GM21367 (cell line): Measurements from ENCODE around the gene TESMIN.

Experiments used
- ATAC-seq: cut with Tn5 transposase; IDR thresholded peaks from one replicate; pipeline ENCODE4 v1.9.1; 2021; ENCODE audit not compliant: unreplicated experiment

TESMIN gene

GRCh38 chr11:68711114-68711513 is 40.2 kb downstream of the TESMIN start:
- ATAC-seq = no peak

- ATAC-seq = no peak
These were observed 40.9 kb downstream of the TESMIN start for GRCh38 chr11:68710409-68710808.

GRCh38 chr11:68709062-68709461 is 42.3 kb downstream of the TESMIN start:
- ATAC-seq = no peak

GRCh38 chr11:68707527-68707926 is 43.8 kb downstream of the TESMIN start:
- no peak for ATAC-seq

GRCh38 chr11:68704887-68705286 is 46.4 kb downstream of the TESMIN start:
- ATAC-seq = no peak

- ATAC-seq = no peak
These were observed 52.3 kb downstream of the TESMIN start for GRCh38 chr11:68698993-68699392.

GRCh38 chr11:68695531-68695930 is 55.8 kb downstream of the TESMIN start:
- no peak for ATAC-seq

- no peak for ATAC-seq
These were observed 56.7 kb downstream of the TESMIN start for GRCh38 chr11:68694431-68695297.

GRCh38 chr11:68693484-68693882 is 57.8 kb downstream of the TESMIN start:
- no peak for ATAC-seq

GRCh38 chr11:68692871-68693483 is 58.3 kb downstream of the TESMIN start:
- ATAC-seq = no peak

GRCh38 chr11:68692115-68692514 is 59.2 kb downstream of the TESMIN start:
- no peak for ATAC-seq

- ATAC-seq = no peak
These were observed 59.9 kb downstream of the TESMIN start for GRCh38 chr11:68691402-68691784.

- no peak for ATAC-seq
These were observed 60.5 kb downstream of the TESMIN start for GRCh38 chr11:68690671-68691401.

GRCh38 chr11:68689737-68690625 is 61.3 kb downstream of the TESMIN start:
- no peak for ATAC-seq

GRCh38 chr11:68688881-68689280 is 62.4 kb downstream of the TESMIN start:
- no peak for ATAC-seq

- no peak for ATAC-seq
These were observed 63.3 kb downstream of the TESMIN start for GRCh38 chr11:68687986-68688385.

GRCh38 chr11:68687311-68687710 is 64.0 kb downstream of the TESMIN start:
- ATAC-seq = no peak

- ATAC-seq = no peak
These were observed 64.8 kb downstream of the TESMIN start for GRCh38 chr11:68686486-68686885.

- ATAC-seq = no peak
These were observed 65.5 kb downstream of the TESMIN start for GRCh38 chr11:68685656-68686380.
